ENCODE results near the gene PLEKHA4.

- TF ChIP-seq, protein P1, sequence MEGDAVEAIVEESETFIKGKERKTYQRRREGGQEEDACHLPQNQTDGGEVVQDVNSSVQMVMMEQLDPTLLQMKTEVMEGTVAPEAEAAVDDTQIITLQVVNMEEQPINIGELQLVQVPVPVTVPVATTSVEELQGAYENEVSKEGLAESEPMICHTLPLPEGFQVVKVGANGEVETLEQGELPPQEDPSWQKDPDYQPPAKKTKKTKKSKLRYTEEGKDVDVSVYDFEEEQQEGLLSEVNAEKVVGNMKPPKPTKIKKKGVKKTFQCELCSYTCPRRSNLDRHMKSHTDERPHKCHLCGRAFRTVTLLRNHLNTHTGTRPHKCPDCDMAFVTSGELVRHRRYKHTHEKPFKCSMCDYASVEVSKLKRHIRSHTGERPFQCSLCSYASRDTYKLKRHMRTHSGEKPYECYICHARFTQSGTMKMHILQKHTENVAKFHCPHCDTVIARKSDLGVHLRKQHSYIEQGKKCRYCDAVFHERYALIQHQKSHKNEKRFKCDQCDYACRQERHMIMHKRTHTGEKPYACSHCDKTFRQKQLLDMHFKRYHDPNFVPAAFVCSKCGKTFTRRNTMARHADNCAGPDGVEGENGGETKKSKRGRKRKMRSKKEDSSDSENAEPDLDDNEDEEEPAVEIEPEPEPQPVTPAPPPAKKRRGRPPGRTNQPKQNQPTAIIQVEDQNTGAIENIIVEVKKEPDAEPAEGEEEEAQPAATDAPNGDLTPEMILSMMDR (IDR thresholded peaks at IDR 0.05): no peak
- TF ChIP-seq POLR2A (IDR thresholded peaks at IDR 0.05): no peak
- no peak for TF ChIP-seq EP300 (IDR thresholded peaks at IDR 0.05)
Measured at GRCh38 chr19:48841571-48841970, 26.8 kb downstream of the PLEKHA4 start.

All from ovary (tissue), 3 donors.